Erythroblast (primary cell): Measurements from ENCODE around the gene ATXN7L1.

ENCODE experiments used
- GATA1 ChIP-seq: IDR thresholded peaks from 2 replicates; pipeline ENCODE4 v1.6.1; 2011; ENCODE audit warnings: low read depth, mild to moderate bottlenecking, control low read depth, low read length, moderate library complexity
- POLR2A ChIP-seq: IDR thresholded peaks from 2 replicates; pipeline ENCODE4 v1.6.1; 2011; ENCODE audit warnings: mild to moderate bottlenecking, low read length

- TF ChIP-seq POLR2A, result no peak
- no peak for TF ChIP-seq GATA1
These were observed 73.6 kb downstream of the ATXN7L1 start for GRCh38 chr7:105802604-105803428.
